HepG2 (cell line): ENCODE data around the gene ARHGEF26.

Experiments
- ZNF3 ChIP-seq: IDR thresholded peaks from 2 replicates; pipeline ENCODE4 v1.7.0; 2017; ENCODE audit warnings: inconsistent platforms
- ZNF431 ChIP-seq: sonication (generic); formaldehyde crosslinking; IDR thresholded peaks from 2 replicates; pipeline ENCODE4 v1.9.0; 2022; ENCODE audit warnings: missing genetic modification reagents, low read depth, mild to moderate bottlenecking, borderline replicate concordance
- TF ChIP-seq, protein P1 (sequence below): sonication (generic); formaldehyde crosslinking; IDR thresholded peaks from 2 replicates; pipeline ENCODE4 v1.4.0; 2020; ENCODE audit warnings: missing genetic modification reagents

DNA sequence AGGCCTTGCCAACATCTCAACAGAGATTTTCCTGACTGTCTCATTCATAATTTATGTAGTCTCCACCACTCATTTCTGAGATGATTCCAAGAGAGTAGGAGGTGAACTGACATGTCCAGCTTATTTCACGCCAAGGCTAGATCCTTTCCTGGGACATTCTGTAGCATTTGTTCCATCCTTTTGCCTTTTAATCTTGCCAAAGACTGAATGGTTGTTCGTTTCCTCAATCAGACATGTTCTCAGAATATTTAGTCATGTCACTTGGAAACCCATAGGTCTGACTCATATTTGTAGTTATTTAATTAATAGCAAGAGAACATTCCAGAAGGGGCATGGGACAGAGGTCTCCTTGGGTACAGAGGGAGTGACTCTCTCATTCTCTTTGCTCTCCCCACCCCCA, 122.2 kb downstream of the ARHGEF26 start:
- TF ChIP-seq, protein P1, sequence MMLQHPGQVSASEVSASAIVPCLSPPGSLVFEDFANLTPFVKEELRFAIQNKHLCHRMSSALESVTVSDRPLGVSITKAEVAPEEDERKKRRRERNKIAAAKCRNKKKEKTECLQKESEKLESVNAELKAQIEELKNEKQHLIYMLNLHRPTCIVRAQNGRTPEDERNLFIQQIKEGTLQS (CRISPR knock-in tag) = no peak
- TF ChIP-seq ZNF3 (CRISPR knock-in tag) (no peak), ZNF431 (no peak)
